Loucy (cell line): ENCODE results near the gene QRFP.

Experiments
- H2AFZ ChIP-seq: fragments of 200-600 bp; sonication (generic); 2 replicates; pipeline ENCODE4 v1.6.0; 2016; ENCODE audit warnings: antibody characterized with exemption, mild to moderate bottlenecking, low read length, moderate library complexity
- H3F3A ChIP-seq: fragments of 200-600 bp; 2 replicates; pipeline ENCODE4 v1.6.0; 2016; ENCODE audit warnings: antibody characterized with exemption, low read depth, mild to moderate bottlenecking
- H3K27me3 ChIP-seq: fragments of 200-600 bp; sonication (generic); 2 replicates; pipeline ENCODE4 v1.6.1; 2014; ENCODE audit warnings: low read length, mild to moderate bottlenecking; ENCODE audit not compliant: insufficient read depth, poor library complexity, severe bottlenecking
- H3K36me3 ChIP-seq: fragments of 200-600 bp; sonication (generic); 2 replicates; pipeline ENCODE4 v1.6.1; 2016; ENCODE audit warnings: low read length; ENCODE audit not compliant: insufficient read depth
- H3K4me1 ChIP-seq: fragments of 200-600 bp; sonication (generic); 2 replicates; pipeline ENCODE4 v1.5.1; 2014; ENCODE audit warnings: low read length, mild to moderate bottlenecking; ENCODE audit not compliant: insufficient read depth, poor library complexity, severe bottlenecking
- H3K4me2 ChIP-seq: fragments of 200-600 bp; sonication (generic); 2 replicates; pipeline ENCODE4 v1.6.0; 2014; ENCODE audit warnings: antibody characterized with exemption, low read length, low read depth, mild to moderate bottlenecking; ENCODE audit not compliant: poor library complexity, severe bottlenecking
- H3K4me3 ChIP-seq: fragments of 200-600 bp; sonication (generic); 2 replicates; pipeline ENCODE4 v1.5.1; 2014; ENCODE audit warnings: low read length, mild to moderate bottlenecking, mixed read lengths; ENCODE audit not compliant: poor library complexity, severe bottlenecking
- H3K79me2 ChIP-seq: fragments of 200-600 bp; sonication (generic); 2 replicates; pipeline ENCODE4 v1.6.1; 2014; ENCODE audit warnings: low read length; ENCODE audit not compliant: insufficient read depth
- H3K9ac ChIP-seq: fragments of 200-600 bp; sonication (generic); 2 replicates; pipeline ENCODE4 v1.6.0; 2014; ENCODE audit warnings: mild to moderate bottlenecking, low read depth, low read length, moderate library complexity; ENCODE audit not compliant: poor library complexity, severe bottlenecking
- H3K9me2 ChIP-seq: fragments of 200-600 bp; sonication (generic); replicated peaks from 2 replicates; pipeline ENCODE4 v1.6.1; 2016; ENCODE audit warnings: low read depth, low read length, mixed read lengths
- H3K9me3 ChIP-seq: fragments of 200-600 bp; sonication (generic); 2 replicates; pipeline ENCODE4 v1.6.1; 2014; ENCODE audit warnings: mild to moderate bottlenecking, antibody characterized with exemption, low read length, low read depth; ENCODE audit not compliant: insufficient read depth
- H4K20me1 ChIP-seq: fragments of 200-600 bp; sonication (generic); 2 replicates; pipeline ENCODE4 v1.6.0; 2014; ENCODE audit warnings: antibody characterized with exemption, low read length, mild to moderate bottlenecking; ENCODE audit not compliant: insufficient read depth, poor library complexity, severe bottlenecking
- CTCF ChIP-seq: fragments of 200-600 bp; sonication (generic); conservative IDR thresholded peaks from 2 replicates; pipeline ENCODE4 v1.5.1; 2014; ENCODE audit warnings: mild to moderate bottlenecking, antibody characterized with exemption, low read length
- EZH2phosphoT487 ChIP-seq: fragments of 200-600 bp; IDR thresholded peaks from 2 replicates; pipeline ENCODE4 v1.6.1; 2018; ENCODE audit warnings: antibody characterized with exemption, mild to moderate bottlenecking, moderate library complexity, borderline replicate concordance

Gene QRFP

GRCh38 chr9:130873966-130874365, 22.6 kb downstream of the QRFP start:
- Histone ChIP-seq H3F3A (no peaks in the 10 kb centered on the region), H3K36me3 (peaks cover 47% of the 10 kb centered on the region; the same call in 1 of the 2 replicates), H3K9me3 (no peaks in the 10 kb centered on the region), H4K20me1 (no peaks in the 10 kb centered on the region), H3K9me2 (no peaks in the 10 kb centered on the region), H3K4me1 (no peaks in the 10 kb centered on the region), H3K79me2 (no peaks in the 10 kb centered on the region), H2AFZ (no peak overlapping the region), H3K4me2 (no peak overlapping the region), H3K27me3 (no peaks in the 10 kb centered on the region), H3K4me3 (no peak overlapping the region), H3K9ac (no peak overlapping the region)
- TF ChIP-seq CTCF (no peak), EZH2phosphoT487 (no peak)

DNA sequence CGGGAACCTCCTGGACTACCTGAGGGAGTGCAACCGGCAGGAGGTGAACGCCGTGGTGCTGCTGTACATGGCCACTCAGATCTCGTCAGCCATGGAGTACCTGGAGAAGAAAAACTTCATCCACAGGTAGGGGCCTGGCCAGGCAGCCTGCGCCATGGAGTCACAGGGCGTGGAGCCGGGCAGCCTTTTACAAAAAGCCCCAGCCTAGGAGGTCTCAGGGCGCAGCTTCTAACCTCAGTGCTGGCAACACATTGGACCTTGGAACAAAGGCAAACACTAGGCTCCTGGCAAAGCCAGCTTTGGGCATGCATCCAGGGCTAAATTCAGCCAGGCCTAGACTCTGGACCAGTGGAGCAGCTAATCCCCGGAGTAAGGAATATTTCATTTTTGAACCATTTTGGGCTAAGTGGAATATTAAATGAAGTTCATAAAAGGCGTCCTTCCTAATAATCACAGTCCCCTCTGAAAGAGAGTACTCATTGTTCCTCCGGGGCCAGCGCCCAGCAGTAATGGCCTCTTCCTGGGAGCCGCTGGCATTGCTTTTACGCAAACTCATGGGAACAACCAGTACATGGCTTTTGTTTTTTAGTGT, 23.6 kb downstream of the QRFP start:
- H3K27me3 ChIP-seq, result no peaks in the 10 kb centered on the region
- H3K9me2 ChIP-seq, result no peaks in the 10 kb centered on the region
- no peaks in the 10 kb centered on the region for H3F3A ChIP-seq
- H3K36me3 ChIP-seq, result peaks cover 41% of the 10 kb centered on the region; the same call in 1 of the 2 replicates
- H3K9me3 ChIP-seq, result no peaks in the 10 kb centered on the region
- no peak for TF ChIP-seq CTCF
- no peak for TF ChIP-seq EZH2phosphoT487
- no peaks in the 10 kb centered on the region for H3K79me2 ChIP-seq
- no peak overlapping the region for H3K4me2 ChIP-seq
- no peaks in the 10 kb centered on the region for H3K4me1 ChIP-seq
- no peak overlapping the region for H3K4me3 ChIP-seq
- H2AFZ ChIP-seq, result no peak overlapping the region
- no peaks in the 10 kb centered on the region for H4K20me1 ChIP-seq
- H3K9ac ChIP-seq, result no peak overlapping the region

DNA sequence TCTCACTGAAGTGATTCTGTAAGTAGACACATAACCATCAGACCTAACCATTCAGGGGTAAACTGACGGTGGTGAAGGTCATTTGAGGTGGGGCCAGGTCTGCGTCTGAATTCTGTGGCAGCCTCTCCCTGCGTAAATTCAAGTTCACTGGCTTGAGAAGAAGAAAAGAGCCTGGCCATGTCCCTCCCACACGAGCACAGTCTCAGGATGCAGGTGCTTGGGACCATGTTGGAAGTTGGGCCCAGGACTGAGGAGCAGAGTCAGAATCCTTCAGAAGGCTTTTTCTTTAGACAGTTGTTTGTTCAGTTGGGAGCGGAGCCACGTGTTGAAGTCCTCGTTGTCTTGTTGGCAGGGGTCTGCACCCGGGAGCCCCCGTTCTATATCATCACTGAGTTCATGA, 24.1 kb downstream of the QRFP start:
- H3K9ac ChIP-seq, result no peak overlapping the region
- H3F3A ChIP-seq, result no peaks in the 10 kb centered on the region
- H3K9me2 ChIP-seq, result no peaks in the 10 kb centered on the region
- TF ChIP-seq CTCF, result no peak
- no peak for TF ChIP-seq EZH2phosphoT487
- H2AFZ ChIP-seq, result no peak overlapping the region
- no peak overlapping the region for H3K4me2 ChIP-seq
- no peak overlapping the region for H3K4me3 ChIP-seq
- no peaks in the 10 kb centered on the region for H3K4me1 ChIP-seq
- no peaks in the 10 kb centered on the region for H3K9me3 ChIP-seq
- H3K27me3 ChIP-seq, result no peaks in the 10 kb centered on the region
- no peaks in the 10 kb centered on the region for H4K20me1 ChIP-seq
- no peaks in the 10 kb centered on the region for H3K79me2 ChIP-seq
- peaks cover 41% of the 10 kb centered on the region; the same call in 1 of the 2 replicates for H3K36me3 ChIP-seq
